ENCODE measurements around the gene PRKCZ. TPM values are rescaled to one million over a fixed set of nuclear protein-coding genes. Genes with fewer than 3 reads are reported as not detected.

The PRKCZ gene
- total and polyA plus RNA-seq, 2 experiments from 2014 or later = 26.2 to 36.9 TPM

DNA sequence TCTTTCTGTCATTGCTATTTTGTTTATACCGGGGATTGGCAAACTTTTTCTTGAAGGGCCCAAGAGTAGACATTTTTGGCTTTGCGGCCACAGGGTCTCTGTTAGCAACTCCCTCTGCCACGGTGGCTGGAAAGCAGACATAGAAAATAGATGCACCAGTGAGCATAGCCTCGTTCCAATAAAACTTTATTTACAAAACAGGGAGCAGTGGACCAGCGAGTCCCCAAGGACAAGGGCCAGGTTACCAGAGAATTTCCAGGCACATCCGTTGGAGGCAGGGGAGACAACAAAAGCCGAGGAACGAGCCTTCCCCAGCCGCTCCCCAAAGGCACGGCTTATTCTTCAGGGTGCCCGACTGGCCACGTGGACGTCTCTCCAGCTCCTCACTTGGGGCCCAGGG, 117.9 kb downstream of the PRKCZ start:
- Histone ChIP-seq H3K36me3 (ENCODE audit: insufficient read depth) (no peaks in the 10 kb centered on the region), H3K27me3 (ENCODE audit: insufficient read depth) (no peaks in the 10 kb centered on the region), H3K4me3 (no peak overlapping the region), H3K79me2 (replicated peaks; ENCODE audit: insufficient read depth) (no peaks in the 10 kb centered on the region), H3K27ac (ENCODE audit: low read depth) (peak overlapping the region; percentile 39), H4K20me1 (replicated peaks; ENCODE audit: insufficient read depth) (no peaks in the 10 kb centered on the region), H3K4me2 (no peak overlapping the region), H3K4me1 (ENCODE audit: insufficient read depth) (0 out of 2 replicates have a peak, but pooled peaks cover 3% of the 10 kb centered on the region), H3K9me2 (ENCODE audit: insufficient read depth) (no peaks in the 10 kb centered on the region), H2AFZ (no peak overlapping the region), H3F3A (replicated peaks; ENCODE audit: low read depth) (peaks cover 3% of the 10 kb centered on the region)
- H3K4me1 Mint-ChIP-seq = peaks cover 2% of the 10 kb centered on the region; the same call in 1 of the 3 replicates
- DNase-seq (ENCODE audit: low spot score) = no peak
- no peak overlapping the region; the same call in 2 of the 3 replicates for H3K4me3 Mint-ChIP-seq
- peaks cover 24% of the 10 kb centered on the region for H3K36me3 Mint-ChIP-seq (ENCODE audit: low read depth)
- ATAC-seq = no peak
- no peaks in the 10 kb centered on the region for H3K9me3 Mint-ChIP-seq
- no peak for TF ChIP-seq JUNB (IDR thresholded peaks at IDR 0.05; ENCODE audit: unreplicated experiment)
- peak overlapping the region; percentile 74; the same call in 1 of the 2 replicates for H3K27ac Mint-ChIP-seq
- H3K27me3 Mint-ChIP-seq (ENCODE audit: insufficient read depth, low read depth, poor library complexity) = peaks cover 5% of the 10 kb centered on the region

DNA sequence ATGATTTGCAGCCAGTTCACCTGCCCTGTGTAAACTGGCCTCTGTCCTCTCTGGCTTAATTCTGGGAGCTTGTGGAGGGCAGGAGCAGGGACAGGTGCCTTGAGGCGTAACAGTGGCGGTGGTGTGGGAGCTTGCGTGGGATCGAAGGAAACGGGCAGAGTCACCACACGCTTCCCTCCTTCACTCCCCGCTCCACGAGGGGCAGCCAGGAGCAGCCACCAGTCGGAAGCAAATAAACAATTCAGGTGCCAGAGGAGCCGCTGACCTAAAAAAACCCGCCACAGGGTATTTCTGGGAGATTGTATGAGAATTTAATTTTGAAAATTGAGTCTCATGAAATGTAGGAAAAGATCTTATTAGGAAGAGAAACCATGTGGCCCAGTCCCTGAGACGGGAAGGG, 118.3 kb downstream of the PRKCZ start:
- Histone ChIP-seq H3F3A (replicated peaks; ENCODE audit: low read depth) (peaks cover 7% of the 10 kb centered on the region), H3K27ac (ENCODE audit: low read depth) (peak overlapping the region; percentile 39; the same call in 1 of the 2 replicates), H2AFZ (no peak overlapping the region), H3K4me1 (ENCODE audit: insufficient read depth) (0 out of 2 replicates have a peak, but pooled peaks cover 3% of the 10 kb centered on the region), H3K36me3 (ENCODE audit: insufficient read depth) (no peaks in the 10 kb centered on the region), H3K79me2 (replicated peaks; ENCODE audit: insufficient read depth) (no peaks in the 10 kb centered on the region), H3K9me2 (ENCODE audit: insufficient read depth) (no peaks in the 10 kb centered on the region), H4K20me1 (replicated peaks; ENCODE audit: insufficient read depth) (no peaks in the 10 kb centered on the region), H3K4me3 (no peak overlapping the region), H3K27me3 (ENCODE audit: insufficient read depth) (no peaks in the 10 kb centered on the region), H3K4me2 (no peak overlapping the region)
- H3K27ac Mint-ChIP-seq = peak overlapping the region; percentile 74
- H3K27me3 Mint-ChIP-seq (ENCODE audit: insufficient read depth, low read depth, poor library complexity) = peaks cover 2% of the 10 kb centered on the region
- DNase-seq (ENCODE audit: low spot score) (no peak), ATAC-seq (no peak)
- H3K36me3 Mint-ChIP-seq (ENCODE audit: low read depth) = peaks cover 21% of the 10 kb centered on the region
- peaks cover 2% of the 10 kb centered on the region; the same call in 1 of the 3 replicates for H3K4me1 Mint-ChIP-seq
- H3K9me3 Mint-ChIP-seq = no peaks in the 10 kb centered on the region
- no peak overlapping the region for H3K4me3 Mint-ChIP-seq
- TF ChIP-seq EZH2 (IDR thresholded peaks at IDR 0.05; ENCODE audit: low read depth, unreplicated experiment) (no peak), POLR2AphosphoS5 (IDR thresholded peaks at IDR 0.05; ENCODE audit: low read depth) (no peak), JUNB (IDR thresholded peaks at IDR 0.05; ENCODE audit: unreplicated experiment) (no peak), STAT1 (IDR thresholded peaks at IDR 0.05; ENCODE audit: unreplicated experiment) (no peak), EZH2phosphoT487 (IDR thresholded peaks at IDR 0.05; ENCODE audit: unreplicated experiment) (no peak), NANOG (IDR thresholded peaks at IDR 0.05; ENCODE audit: borderline replicate concordance) (no peak), ZNF331 (CRISPR knock-in tag; IDR thresholded peaks at IDR 0.05; ENCODE audit: low read depth) (no peak), CREB1 (CRISPR knock-in tag; IDR thresholded peaks at IDR 0.05; ENCODE audit: low read depth) (no peak), ZNF114 (CRISPR knock-in tag; IDR thresholded peaks at IDR 0.05) (no peak)
- TF ChIP-seq, protein P1, sequence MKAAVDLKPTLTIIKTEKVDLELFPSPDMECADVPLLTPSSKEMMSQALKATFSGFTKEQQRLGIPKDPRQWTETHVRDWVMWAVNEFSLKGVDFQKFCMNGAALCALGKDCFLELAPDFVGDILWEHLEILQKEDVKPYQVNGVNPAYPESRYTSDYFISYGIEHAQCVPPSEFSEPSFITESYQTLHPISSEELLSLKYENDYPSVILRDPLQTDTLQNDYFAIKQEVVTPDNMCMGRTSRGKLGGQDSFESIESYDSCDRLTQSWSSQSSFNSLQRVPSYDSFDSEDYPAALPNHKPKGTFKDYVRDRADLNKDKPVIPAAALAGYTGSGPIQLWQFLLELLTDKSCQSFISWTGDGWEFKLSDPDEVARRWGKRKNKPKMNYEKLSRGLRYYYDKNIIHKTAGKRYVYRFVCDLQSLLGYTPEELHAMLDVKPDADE (IDR thresholded peaks at IDR 0.05) = no peak
- TF ChIP-seq, protein P2, sequence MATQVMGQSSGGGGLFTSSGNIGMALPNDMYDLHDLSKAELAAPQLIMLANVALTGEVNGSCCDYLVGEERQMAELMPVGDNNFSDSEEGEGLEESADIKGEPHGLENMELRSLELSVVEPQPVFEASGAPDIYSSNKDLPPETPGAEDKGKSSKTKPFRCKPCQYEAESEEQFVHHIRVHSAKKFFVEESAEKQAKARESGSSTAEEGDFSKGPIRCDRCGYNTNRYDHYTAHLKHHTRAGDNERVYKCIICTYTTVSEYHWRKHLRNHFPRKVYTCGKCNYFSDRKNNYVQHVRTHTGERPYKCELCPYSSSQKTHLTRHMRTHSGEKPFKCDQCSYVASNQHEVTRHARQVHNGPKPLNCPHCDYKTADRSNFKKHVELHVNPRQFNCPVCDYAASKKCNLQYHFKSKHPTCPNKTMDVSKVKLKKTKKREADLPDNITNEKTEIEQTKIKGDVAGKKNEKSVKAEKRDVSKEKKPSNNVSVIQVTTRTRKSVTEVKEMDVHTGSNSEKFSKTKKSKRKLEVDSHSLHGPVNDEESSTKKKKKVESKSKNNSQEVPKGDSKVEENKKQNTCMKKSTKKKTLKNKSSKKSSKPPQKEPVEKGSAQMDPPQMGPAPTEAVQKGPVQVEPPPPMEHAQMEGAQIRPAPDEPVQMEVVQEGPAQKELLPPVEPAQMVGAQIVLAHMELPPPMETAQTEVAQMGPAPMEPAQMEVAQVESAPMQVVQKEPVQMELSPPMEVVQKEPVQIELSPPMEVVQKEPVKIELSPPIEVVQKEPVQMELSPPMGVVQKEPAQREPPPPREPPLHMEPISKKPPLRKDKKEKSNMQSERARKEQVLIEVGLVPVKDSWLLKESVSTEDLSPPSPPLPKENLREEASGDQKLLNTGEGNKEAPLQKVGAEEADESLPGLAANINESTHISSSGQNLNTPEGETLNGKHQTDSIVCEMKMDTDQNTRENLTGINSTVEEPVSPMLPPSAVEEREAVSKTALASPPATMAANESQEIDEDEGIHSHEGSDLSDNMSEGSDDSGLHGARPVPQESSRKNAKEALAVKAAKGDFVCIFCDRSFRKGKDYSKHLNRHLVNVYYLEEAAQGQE (IDR thresholded peaks at IDR 0.05; ENCODE audit: unreplicated experiment) = no peak
- TF ChIP-seq, protein P3, sequence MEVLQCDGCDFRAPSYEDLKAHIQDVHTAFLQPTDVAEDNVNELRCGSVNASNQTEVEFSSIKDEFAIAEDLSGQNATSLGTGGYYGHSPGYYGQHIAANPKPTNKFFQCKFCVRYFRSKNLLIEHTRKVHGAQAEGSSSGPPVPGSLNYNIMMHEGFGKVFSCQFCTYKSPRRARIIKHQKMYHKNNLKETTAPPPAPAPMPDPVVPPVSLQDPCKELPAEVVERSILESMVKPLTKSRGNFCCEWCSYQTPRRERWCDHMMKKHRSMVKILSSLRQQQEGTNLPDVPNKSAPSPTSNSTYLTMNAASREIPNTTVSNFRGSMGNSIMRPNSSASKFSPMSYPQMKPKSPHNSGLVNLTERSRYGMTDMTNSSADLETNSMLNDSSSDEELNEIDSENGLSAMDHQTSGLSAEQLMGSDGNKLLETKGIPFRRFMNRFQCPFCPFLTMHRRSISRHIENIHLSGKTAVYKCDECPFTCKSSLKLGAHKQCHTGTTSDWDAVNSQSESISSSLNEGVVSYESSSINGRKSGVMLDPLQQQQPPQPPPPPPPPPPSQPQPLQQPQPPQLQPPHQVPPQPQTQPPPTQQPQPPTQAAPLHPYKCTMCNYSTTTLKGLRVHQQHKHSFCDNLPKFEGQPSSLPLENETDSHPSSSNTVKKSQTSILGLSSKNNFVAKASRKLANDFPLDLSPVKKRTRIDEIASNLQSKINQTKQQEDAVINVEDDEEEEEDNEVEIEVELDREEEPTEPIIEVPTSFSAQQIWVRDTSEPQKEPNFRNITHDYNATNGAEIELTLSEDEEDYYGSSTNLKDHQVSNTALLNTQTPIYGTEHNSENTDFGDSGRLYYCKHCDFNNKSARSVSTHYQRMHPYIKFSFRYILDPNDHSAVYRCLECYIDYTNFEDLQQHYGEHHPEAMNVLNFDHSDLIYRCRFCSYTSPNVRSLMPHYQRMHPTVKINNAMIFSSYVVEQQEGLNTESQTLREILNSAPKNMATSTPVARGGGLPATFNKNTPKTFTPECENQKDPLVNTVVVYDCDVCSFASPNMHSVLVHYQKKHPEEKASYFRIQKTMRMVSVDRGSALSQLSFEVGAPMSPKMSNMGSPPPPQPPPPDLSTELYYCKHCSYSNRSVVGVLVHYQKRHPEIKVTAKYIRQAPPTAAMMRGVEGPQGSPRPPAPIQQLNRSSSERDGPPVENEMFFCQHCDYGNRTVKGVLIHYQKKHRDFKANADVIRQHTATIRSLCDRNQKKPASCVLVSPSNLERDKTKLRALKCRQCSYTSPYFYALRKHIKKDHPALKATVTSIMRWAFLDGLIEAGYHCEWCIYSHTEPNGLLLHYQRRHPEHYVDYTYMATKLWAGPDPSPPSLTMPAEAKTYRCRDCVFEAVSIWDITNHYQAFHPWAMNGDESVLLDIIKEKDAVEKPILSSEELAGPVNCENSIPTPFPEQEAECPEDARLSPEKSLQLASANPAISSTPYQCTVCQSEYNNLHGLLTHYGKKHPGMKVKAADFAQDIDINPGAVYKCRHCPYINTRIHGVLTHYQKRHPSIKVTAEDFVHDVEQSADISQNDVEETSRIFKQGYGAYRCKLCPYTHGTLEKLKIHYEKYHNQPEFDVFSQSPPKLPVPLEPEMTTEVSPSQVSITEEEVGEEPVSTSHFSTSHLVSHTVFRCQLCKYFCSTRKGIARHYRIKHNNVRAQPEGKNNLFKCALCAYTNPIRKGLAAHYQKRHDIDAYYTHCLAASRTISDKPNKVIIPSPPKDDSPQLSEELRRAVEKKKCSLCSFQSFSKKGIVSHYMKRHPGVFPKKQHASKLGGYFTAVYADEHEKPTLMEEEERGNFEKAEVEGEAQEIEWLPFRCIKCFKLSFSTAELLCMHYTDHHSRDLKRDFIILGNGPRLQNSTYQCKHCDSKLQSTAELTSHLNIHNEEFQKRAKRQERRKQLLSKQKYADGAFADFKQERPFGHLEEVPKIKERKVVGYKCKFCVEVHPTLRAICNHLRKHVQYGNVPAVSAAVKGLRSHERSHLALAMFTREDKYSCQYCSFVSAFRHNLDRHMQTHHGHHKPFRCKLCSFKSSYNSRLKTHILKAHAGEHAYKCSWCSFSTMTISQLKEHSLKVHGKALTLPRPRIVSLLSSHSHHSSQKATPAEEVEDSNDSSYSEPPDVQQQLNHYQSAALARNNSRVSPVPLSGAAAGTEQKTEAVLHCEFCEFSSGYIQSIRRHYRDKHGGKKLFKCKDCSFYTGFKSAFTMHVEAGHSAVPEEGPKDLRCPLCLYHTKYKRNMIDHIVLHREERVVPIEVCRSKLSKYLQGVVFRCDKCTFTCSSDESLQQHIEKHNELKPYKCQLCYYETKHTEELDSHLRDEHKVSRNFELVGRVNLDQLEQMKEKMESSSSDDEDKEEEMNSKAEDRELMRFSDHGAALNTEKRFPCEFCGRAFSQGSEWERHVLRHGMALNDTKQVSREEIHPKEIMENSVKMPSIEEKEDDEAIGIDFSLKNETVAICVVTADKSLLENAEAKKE (CRISPR knock-in tag; IDR thresholded peaks at IDR 0.05) = no peak
